ENCODE data around the gene NPAS3. TPM values are rescaled to one million over a fixed set of nuclear protein-coding genes. Genes with fewer than 3 reads are reported as not detected.

NPAS3 gene
- total RNA-seq, 4 donors from 2014 or later = 0.19 to 2.1 (median 1.7) TPM; not detected in 1

DNA sequence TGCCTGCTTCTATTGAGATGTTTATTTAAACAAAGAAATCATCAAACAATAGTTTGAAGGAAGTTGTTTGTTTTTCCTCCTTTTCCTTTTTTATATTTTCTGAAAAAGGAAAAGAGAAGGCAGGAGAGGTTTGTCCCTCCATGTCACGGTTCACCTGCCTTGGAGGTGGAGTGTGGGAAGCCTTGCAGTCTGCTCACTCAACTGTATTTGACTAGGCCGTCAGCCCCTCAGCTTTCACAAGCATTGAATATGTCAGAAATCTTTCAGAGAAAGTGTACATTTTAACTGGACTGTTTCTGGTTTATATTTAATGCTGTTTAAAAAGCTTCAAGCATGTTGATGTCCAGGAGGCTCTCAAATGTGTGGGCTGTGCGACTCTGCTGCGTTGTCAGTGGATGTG, 370.4 kb downstream of the NPAS3 start:
- Histone ChIP-seq H3K9me3 (no peaks in the 10 kb centered on the region), H3K4me1 (no peaks in the 10 kb centered on the region), H3K36me3 (no peaks in the 10 kb centered on the region), H3K27me3 (no peaks in the 10 kb centered on the region), H3K27ac (no peak overlapping the region), H3K4me3 (no peak overlapping the region)
- DNase-seq = no peak
- TF ChIP-seq POLR2A (IDR thresholded peaks at IDR 0.05) = no peak
- TF ChIP-seq, protein P1, sequence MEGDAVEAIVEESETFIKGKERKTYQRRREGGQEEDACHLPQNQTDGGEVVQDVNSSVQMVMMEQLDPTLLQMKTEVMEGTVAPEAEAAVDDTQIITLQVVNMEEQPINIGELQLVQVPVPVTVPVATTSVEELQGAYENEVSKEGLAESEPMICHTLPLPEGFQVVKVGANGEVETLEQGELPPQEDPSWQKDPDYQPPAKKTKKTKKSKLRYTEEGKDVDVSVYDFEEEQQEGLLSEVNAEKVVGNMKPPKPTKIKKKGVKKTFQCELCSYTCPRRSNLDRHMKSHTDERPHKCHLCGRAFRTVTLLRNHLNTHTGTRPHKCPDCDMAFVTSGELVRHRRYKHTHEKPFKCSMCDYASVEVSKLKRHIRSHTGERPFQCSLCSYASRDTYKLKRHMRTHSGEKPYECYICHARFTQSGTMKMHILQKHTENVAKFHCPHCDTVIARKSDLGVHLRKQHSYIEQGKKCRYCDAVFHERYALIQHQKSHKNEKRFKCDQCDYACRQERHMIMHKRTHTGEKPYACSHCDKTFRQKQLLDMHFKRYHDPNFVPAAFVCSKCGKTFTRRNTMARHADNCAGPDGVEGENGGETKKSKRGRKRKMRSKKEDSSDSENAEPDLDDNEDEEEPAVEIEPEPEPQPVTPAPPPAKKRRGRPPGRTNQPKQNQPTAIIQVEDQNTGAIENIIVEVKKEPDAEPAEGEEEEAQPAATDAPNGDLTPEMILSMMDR (IDR thresholded peaks at IDR 0.05) = no peak

DNA sequence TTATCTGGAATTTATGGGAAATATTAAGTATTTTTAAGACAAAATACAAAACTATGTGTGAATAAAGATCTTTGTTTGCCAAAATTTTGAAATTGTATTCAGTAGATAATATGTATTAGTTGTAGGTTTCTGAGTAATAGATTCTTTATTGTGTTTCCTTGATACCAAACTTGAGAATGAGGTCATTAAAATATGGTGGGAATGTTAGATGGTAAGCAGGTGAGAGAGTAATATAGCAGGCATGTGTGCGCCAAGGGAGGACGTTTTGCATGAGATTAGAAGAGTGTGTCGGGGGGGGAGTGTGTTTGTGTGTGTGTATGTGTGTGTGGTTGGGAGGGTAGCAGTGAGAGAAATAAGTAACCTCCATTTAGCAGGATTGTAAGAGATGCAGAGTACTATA, 376.5 kb downstream of the NPAS3 start:
- no peaks in the 10 kb centered on the region for H3K27me3 ChIP-seq
- no peak overlapping the region for H3K27ac ChIP-seq
- no peaks in the 10 kb centered on the region for H3K9me3 ChIP-seq

DNA sequence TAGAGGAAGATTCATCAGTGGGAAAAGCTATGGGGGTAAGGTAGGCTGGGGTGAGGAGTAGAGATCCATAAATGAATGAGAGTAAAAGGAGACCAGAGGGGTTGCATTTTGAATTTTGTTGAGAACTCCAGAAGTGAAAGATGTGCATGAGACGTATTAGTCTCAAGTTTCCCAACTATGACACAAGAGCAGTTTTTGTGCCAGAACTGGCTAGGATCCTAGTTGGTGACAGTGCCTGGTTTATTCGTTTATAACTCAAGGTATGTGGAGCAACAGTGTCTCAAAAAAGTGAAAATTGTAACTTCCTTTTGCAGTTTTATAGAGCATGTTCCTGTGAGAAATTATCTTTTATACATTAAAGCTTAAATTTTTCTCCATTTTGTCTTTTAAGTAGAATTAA, 377.0 kb downstream of the NPAS3 start:
- no peak for DNase-seq
- no peak overlapping the region for H3K27ac ChIP-seq

More for the DNA sequence above, 376.5 kb downstream of the NPAS3 start:
- Histone ChIP-seq H3K4me3 (no peak overlapping the region), H3K36me3 (no peaks in the 10 kb centered on the region), H3K4me1 (no peaks in the 10 kb centered on the region)
- no peak for DNase-seq
- no peak for TF ChIP-seq POLR2A (IDR thresholded peaks at IDR 0.05)
- TF ChIP-seq, protein P1 (IDR thresholded peaks at IDR 0.05) = no peak

DNA sequence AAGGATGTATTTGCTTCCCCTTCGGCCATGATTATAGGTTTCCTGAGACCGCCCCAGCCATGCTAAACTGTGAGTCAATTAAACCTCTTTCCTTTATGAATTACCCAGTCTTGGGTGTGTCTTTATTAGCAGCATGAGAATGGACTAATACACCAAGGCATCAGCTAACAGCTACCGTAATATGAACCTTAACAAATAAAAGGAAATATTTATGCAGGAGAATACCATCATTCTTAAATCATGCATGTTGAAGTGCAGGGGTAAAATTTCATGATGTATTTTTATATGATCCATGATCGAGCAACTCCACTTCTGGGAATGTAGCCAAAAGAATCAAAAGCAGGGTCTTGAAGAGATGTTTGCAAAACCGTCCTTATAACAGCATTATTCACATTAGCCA, 379.0 kb downstream of the NPAS3 start:
- TF ChIP-seq, protein P1 (IDR thresholded peaks at IDR 0.05) = no peak
- no peak overlapping the region for H3K4me3 ChIP-seq
- H3K27ac ChIP-seq = no peak overlapping the region
- DNase-seq = no peak
- no peaks in the 10 kb centered on the region for H3K4me1 ChIP-seq
- no peaks in the 10 kb centered on the region for H3K36me3 ChIP-seq
- H3K27me3 ChIP-seq = no peaks in the 10 kb centered on the region
- no peaks in the 10 kb centered on the region for H3K9me3 ChIP-seq

More for the DNA sequence above, 377.0 kb downstream of the NPAS3 start:
- Histone ChIP-seq H3K4me1 (no peaks in the 10 kb centered on the region), H3K4me3 (no peak overlapping the region), H3K9me3 (no peaks in the 10 kb centered on the region), H3K36me3 (no peaks in the 10 kb centered on the region), H3K27me3 (no peaks in the 10 kb centered on the region)
- no peak for TF ChIP-seq POLR2A (IDR thresholded peaks at IDR 0.05)
- TF ChIP-seq, protein P1 (IDR thresholded peaks at IDR 0.05) = no peak

DNA sequence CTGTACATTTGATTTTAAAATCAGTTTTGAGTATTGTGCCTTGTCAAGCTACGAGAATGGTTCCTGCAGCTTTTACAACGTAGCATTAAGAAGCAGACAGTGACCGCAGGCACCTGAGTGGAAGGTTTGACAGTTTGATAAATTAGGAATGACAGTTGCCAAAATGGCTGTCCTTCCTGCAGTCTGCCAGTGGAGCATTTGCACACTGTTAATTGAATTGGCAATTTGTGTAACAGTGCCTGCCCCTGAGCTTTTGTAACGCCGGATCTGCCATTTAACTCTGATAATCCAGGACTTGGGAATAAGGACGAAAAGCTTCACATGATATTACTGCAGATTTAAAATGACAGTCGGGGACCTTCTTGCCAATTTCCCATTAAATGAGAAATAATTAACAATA, 385.3 kb downstream of the NPAS3 start:
- H3K27ac ChIP-seq = no peak overlapping the region
- H3K27me3 ChIP-seq = no peaks in the 10 kb centered on the region
- no peaks in the 10 kb centered on the region for H3K9me3 ChIP-seq
- TF ChIP-seq, protein P1 (IDR thresholded peaks at IDR 0.05) = no peak
- TF ChIP-seq POLR2A (IDR thresholded peaks at IDR 0.05) = no peak
- no peak for DNase-seq
- H3K4me3 ChIP-seq = no peak overlapping the region
- no peaks in the 10 kb centered on the region for H3K4me1 ChIP-seq
- no peaks in the 10 kb centered on the region for H3K36me3 ChIP-seq
